Bronchial epithelial cell (primary cell): ENCODE data around the gene ATP23. TPM values are rescaled to one million over a fixed set of nuclear protein-coding genes. Genes with fewer than 3 reads are reported as not detected.

Experiments used
- DNase-seq: peaks from one replicate; pipeline ENCODE4 v3.0.0-alpha.2; 2010; ENCODE audit warnings: low read depth
- FAIRE-seq: peaks from 2 replicates; lab custom pipeline; 2011; peaks lifted over from hg19 to GRCh38; lab: Jason Lieb, UNC
- H3K27me3 ChIP-seq: 2 replicates; pipeline ENCODE4 v1.5.1; 2011; ENCODE audit warnings: low read length; ENCODE audit not compliant: control insufficient read depth, insufficient read depth
- H3K36me3 ChIP-seq: 2 replicates; pipeline ENCODE4 v1.5.1; 2011; ENCODE audit warnings: low read length; ENCODE audit not compliant: control insufficient read depth, insufficient read depth
- H3K4me3 ChIP-seq: 2 replicates; pipeline ENCODE4 v1.5.1; 2011; ENCODE audit warnings: mild to moderate bottlenecking, low read depth, low read length, control low read depth
- total RNA-seq: library from RNA; depleted of rRNA; stranded (reverse); fragments of >200 nt; gene quantifications from 2 replicates; pipeline ENCODE4 v1.2.1, GENCODE V29; 2014
- TF ChIP-seq, protein P1 (sequence below): IDR thresholded peaks from 2 replicates; pipeline ENCODE4 v1.5.1; 2011; ENCODE audit warnings: mild to moderate bottlenecking, moderate library complexity, low read length, control low read depth, inconsistent platforms; ENCODE audit not compliant: insufficient read depth, severe bottlenecking

Gene ATP23
- total RNA-seq, 1 donor from 2014 or later = 6.6 TPM

DNA sequence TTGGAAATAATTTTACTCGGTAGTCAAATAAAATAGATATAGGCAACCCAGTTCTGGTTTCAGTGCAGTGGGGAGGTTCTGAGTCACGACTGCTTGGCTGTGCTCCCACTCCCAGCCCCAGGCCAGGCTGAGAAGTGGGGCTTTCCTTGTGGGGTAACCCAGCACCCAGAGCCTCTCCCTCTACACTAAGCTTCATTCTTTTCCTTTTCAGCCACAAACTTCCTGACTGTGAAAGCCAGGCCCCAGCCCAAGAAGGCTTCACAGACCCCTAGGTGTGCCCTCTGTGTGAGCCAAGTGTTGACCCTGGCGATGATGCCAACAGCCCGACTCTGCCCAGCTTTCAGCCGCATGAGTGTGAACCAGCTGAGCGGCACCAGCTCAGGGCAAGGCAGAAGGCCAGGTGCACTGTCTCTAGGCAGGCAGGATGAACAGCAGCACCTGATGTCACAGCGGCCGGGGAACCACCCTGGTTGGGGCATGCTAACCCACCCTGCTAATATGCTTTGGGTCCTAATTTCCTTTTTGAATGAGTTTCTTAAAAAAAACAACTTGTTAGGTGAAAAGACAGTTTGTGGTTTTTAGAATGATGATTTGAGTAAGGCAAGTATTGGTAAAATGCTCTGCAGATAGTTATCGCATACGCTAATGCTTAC lies 42.2 kb upstream of the ATP23 start:
- no peak overlapping the region for H3K4me3 ChIP-seq
- FAIRE-seq = no peak
- peak; percentile 79 for DNase-seq

DNA sequence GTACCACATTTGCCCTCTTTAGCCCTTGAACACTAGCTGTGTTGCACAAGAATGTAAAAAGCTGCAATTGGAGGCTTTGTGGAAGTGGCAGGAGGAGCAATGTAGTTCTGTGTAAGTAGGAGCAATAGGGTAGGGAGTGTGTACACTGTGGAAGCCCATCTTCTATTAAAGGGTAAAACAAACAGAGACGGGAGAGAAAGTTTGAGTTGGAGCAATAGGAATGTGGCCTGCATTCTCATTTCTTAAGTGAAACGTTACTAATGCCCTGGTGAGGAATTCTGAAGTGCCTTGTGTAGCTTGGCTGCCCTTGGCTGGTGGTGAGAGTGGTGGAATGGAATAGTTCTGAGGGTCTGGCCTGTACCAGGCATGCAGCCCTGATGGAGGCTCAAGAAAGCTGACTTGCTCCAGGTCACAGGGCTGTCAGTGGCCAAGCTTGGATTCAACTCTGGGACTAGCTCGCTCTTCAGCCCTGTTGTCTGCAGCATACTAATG lies 38.8 kb upstream of the ATP23 start:
- TF ChIP-seq, protein P1, sequence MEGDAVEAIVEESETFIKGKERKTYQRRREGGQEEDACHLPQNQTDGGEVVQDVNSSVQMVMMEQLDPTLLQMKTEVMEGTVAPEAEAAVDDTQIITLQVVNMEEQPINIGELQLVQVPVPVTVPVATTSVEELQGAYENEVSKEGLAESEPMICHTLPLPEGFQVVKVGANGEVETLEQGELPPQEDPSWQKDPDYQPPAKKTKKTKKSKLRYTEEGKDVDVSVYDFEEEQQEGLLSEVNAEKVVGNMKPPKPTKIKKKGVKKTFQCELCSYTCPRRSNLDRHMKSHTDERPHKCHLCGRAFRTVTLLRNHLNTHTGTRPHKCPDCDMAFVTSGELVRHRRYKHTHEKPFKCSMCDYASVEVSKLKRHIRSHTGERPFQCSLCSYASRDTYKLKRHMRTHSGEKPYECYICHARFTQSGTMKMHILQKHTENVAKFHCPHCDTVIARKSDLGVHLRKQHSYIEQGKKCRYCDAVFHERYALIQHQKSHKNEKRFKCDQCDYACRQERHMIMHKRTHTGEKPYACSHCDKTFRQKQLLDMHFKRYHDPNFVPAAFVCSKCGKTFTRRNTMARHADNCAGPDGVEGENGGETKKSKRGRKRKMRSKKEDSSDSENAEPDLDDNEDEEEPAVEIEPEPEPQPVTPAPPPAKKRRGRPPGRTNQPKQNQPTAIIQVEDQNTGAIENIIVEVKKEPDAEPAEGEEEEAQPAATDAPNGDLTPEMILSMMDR = no peak
- no peaks in the 10 kb centered on the region for H3K36me3 ChIP-seq
- DNase-seq (no peak), FAIRE-seq (no peak)
- no peak overlapping the region for H3K4me3 ChIP-seq
- no peaks in the 10 kb centered on the region for H3K27me3 ChIP-seq

More for the DNA sequence above, 42.2 kb upstream of the ATP23 start:
- Histone ChIP-seq H3K27me3 (no peaks in the 10 kb centered on the region), H3K36me3 (no peaks in the 10 kb centered on the region)
- TF ChIP-seq, protein P1 = no peak

DNA sequence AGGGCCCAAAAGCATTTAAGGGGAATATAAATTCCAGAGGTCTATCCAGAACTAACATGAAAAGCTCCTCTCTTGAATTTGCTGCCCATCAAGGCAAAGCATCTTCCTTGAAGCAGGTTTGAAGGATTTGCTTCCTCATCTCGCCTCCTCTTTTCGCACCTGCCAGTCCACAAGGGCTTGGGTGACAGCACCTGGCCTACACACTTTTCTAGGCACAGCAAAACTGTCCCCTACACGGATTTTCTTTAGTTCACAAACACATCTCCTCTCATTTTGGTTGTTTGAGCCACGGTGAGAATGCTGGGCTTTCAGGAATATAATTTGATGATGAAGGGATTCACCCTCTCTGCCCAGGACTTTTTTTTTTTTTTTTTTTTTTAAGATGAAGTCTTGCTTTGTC lies 36.9 kb upstream of the ATP23 start:
- no peaks in the 10 kb centered on the region for H3K36me3 ChIP-seq
- TF ChIP-seq, protein P1 = no peak
- H3K27me3 ChIP-seq = no peaks in the 10 kb centered on the region
- no peak overlapping the region for H3K4me3 ChIP-seq
- FAIRE-seq (no peak), DNase-seq (no peak)

DNA sequence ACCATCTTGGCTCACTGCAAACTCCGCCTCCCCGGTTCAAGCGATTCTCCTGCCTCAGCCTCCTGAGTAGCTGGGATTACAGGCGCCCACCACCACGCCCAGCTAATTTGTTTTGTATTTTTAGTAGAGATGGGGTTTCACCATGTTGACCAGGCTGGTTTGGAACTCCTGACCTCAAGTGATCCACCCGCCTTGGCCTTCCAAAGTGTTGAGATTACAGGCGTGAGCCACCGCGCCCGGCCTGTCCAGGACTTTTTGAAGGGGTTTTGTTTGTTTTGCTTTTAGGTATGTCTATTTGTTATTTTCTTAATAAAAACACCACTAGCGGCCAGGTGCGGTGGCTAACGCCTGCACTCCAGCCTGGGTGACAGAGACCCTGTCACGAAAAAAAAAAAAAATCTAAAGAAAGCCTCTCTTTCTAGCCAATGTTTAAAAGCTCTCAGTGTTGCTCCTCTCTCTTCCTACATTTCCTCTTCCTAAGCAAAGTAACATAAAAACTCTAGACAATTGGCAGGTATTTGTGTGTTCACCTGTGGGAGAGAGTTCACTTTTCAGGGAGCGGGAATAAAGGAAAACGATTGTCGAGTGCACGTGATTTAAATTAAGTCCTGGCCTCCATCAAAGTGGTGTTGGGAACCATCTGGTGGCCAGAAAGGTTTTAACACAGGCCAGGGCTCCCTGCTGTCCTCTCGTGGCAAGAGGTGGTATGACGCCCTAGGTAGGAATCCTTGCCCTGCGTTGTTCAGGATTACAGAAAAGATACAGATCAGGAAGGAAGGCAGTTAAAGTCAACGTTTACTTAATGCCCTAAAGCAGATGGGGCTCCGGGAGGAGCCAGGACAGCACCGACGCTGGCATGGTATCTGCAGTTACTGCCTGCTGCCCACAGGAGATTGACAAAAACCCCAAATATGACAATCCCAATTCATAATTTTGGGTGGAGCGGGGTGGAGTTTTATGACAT lies 36.2 kb upstream of the ATP23 start:
- TF ChIP-seq, protein P1 = peak; percentile 100
- peak; percentile 78 for DNase-seq
- Histone ChIP-seq H3K27me3 (no peaks in the 10 kb centered on the region), H3K36me3 (no peaks in the 10 kb centered on the region), H3K4me3 (no peak overlapping the region)
- FAIRE-seq = peak; percentile 79

DNA sequence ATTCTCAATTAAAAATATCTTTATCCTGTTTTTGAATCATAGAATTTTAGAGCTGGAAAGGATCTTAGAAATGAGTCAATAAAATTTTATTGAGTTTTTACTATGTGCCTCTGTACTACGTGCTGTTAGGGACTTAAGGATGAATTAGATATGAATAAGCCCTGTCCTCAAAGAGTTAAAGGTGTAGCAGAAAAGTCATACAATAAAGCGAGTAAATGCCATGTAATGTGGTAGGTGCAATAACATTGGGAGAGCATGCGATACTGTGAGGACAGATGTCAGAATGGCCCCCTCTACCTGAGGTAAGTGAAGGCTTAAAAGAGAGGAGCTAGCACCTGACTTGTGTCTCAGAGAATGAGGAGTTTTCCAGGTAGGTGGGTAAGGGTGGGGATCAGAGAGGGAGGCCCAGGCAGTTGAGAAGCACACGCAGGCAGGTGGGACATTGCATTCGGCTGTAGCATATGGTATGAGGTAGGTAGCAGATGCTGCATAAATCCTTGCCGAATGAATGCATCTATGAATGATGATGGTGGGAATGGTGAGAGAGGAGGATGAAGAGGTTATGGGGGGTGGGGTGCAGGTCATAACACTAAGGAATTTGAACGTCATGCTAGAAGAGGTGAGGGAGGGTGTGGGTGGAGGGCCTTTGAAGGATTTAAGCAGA lies 35.4 kb upstream of the ATP23 start:
- DNase-seq (no peak), FAIRE-seq (no peak)
- Histone ChIP-seq H3K4me3 (no peak overlapping the region), H3K27me3 (no peaks in the 10 kb centered on the region), H3K36me3 (no peaks in the 10 kb centered on the region)
- TF ChIP-seq, protein P1 = no peak
